Measurements from ENCODE around the gene GPR82. TPM values are rescaled to one million over a fixed set of nuclear protein-coding genes. Genes with fewer than 3 reads are reported as not detected.

The GPR82 gene
- total RNA-seq, 2 donors from 2014 or later, result not detected

DNA sequence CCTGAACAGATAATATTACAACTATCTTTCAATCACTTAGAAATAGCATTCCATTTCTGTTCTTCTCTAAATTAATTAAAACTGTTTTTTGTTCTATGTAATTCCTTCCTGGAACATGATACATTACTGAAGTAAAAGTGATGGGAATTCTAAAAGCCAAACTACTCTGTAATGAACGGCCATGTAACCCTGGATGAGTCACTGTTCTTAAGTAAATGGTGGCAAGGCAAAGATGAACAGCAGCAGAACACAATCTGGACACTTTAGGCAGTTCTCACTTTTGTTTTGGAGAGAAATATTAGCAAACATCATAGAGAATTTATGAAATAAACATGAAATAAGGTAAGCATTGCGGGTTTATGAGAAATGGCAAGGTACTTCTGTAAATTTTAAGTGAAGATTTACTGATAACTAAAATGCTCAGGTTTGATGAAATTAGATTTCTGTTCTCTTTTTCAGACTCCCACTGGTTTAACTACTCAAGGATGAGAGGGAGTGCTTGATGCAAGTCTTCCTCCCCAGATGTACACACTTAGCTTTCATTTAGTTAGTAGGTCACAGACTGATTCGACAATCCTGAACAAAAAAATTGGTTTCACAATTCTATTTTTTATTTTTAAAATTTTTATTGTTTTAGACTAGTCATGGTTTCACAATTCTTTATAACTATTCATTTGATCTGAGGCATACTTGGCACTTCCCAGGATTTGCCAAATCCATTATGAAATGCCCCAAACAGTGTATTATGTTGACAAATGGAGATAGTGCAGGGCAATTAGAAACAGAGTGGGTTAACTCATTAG is 964 bp upstream of the GPR82 start:
- Mint-ChIP-seq H3K4me1 (peaks cover 5% of the 10 kb centered on the region), H3K36me3 (ENCODE audit: low read depth) (peaks cover 16% of the 10 kb centered on the region), H3K9me3 (peaks cover 42% of the 10 kb centered on the region), H3K27ac (no peak overlapping the region), H3K27me3 (ENCODE audit: insufficient read depth) (no peaks in the 10 kb centered on the region), H3K4me3 (no peak overlapping the region)
- Histone ChIP-seq H3K27me3 (ENCODE audit: control insufficient read depth, insufficient read depth, low read length, poor library complexity, severe bottlenecking) (no peaks in the 10 kb centered on the region), H3K36me3 (ENCODE audit: control insufficient read depth, insufficient read depth, low read length) (peaks cover 6% of the 10 kb centered on the region), H3K4me1 (ENCODE audit: control insufficient read depth, insufficient read depth, low read length) (no peaks in the 10 kb centered on the region), H3K4me3 (ENCODE audit: low read length) (no peak overlapping the region), H3K9ac (ENCODE audit: extremely low read depth, low read length, poor library complexity, severe bottlenecking) (no peak overlapping the region), H3K9me3 (ENCODE audit: control insufficient read depth, low read length) (peaks cover 28% of the 10 kb centered on the region), H3K27ac (ENCODE audit: low read depth, low read length) (no peak overlapping the region)
- DNase-seq, result no peak
- TF ChIP-seq CTCF (conservative IDR thresholded peaks at IDR 0.05), result no peak
- WGBS, 2 experiments (ENCODE audit: insufficient coverage in 1 of 2, insufficient read length in 1 of 2), result 100% methylated on average over 2 of the region's 3 CpGs; no CpG with 5 or more reads in 1 of the 2 experiments

GRCh38 chrX:41728125-41728524 is 4.1 kb downstream of the GPR82 start:
- Mint-ChIP-seq H3K27ac (no peak overlapping the region), H3K36me3 (ENCODE audit: low read depth) (no peaks in the 10 kb centered on the region), H3K9me3 (peaks cover 17% of the 10 kb centered on the region), H3K4me3 (no peak overlapping the region), H3K27me3 (ENCODE audit: insufficient read depth) (no peaks in the 10 kb centered on the region), H3K4me1 (no peaks in the 10 kb centered on the region)
- no peak for DNase-seq
- Histone ChIP-seq H3K27ac (ENCODE audit: low read depth, low read length) (no peak overlapping the region), H3K27me3 (ENCODE audit: control insufficient read depth, insufficient read depth, low read length, poor library complexity, severe bottlenecking) (no peaks in the 10 kb centered on the region), H3K4me1 (ENCODE audit: control insufficient read depth, insufficient read depth, low read length) (no peaks in the 10 kb centered on the region), H3K9me3 (ENCODE audit: control insufficient read depth, low read length) (no peaks in the 10 kb centered on the region), H3K36me3 (ENCODE audit: control insufficient read depth, insufficient read depth, low read length) (no peaks in the 10 kb centered on the region), H3K4me3 (ENCODE audit: low read length) (no peak overlapping the region), H3K9ac (ENCODE audit: extremely low read depth, low read length, poor library complexity, severe bottlenecking) (no peak overlapping the region)
- TF ChIP-seq CTCF (conservative IDR thresholded peaks at IDR 0.05), result no peak
- 100% methylated on average over 2 of the region's 3 CpGs; no CpG with 5 or more reads in 1 of the 2 experiments for WGBS, 2 experiments (ENCODE audit: insufficient coverage in 1 of 2, insufficient read length in 1 of 2)

DNA sequence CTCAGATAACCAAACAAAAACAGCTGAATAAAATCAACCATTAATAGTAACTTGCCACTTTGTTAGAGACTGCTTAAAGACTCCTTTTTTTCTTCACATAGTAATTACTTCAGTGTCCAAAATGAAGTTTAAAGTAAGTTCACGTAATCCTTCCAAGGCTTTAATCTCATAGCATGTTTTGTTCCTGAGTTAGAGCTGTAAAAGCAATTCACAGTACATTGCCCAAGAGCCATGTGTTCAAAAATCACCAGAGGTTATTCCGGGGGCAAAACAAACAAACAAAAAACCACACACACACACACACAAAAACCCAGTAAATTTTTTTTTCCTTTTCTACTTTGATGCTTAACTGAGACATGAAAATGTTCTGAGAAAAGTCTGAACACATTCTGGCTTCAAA is 6.1 kb downstream of the GPR82 start:
- TF ChIP-seq CTCF (conservative IDR thresholded peaks at IDR 0.05), result no peak
- Mint-ChIP-seq H3K27ac (no peak overlapping the region), H3K27me3 (ENCODE audit: insufficient read depth) (no peaks in the 10 kb centered on the region), H3K4me3 (no peak overlapping the region), H3K36me3 (ENCODE audit: low read depth) (no peaks in the 10 kb centered on the region), H3K9me3 (peaks cover 22% of the 10 kb centered on the region), H3K4me1 (no peaks in the 10 kb centered on the region)
- Histone ChIP-seq H3K4me3 (ENCODE audit: low read length) (no peak overlapping the region), H3K9ac (ENCODE audit: extremely low read depth, low read length, poor library complexity, severe bottlenecking) (no peak overlapping the region), H3K27me3 (ENCODE audit: control insufficient read depth, insufficient read depth, low read length, poor library complexity, severe bottlenecking) (no peaks in the 10 kb centered on the region), H3K9me3 (ENCODE audit: control insufficient read depth, low read length) (no peaks in the 10 kb centered on the region), H3K36me3 (ENCODE audit: control insufficient read depth, insufficient read depth, low read length) (no peaks in the 10 kb centered on the region), H3K4me1 (ENCODE audit: control insufficient read depth, insufficient read depth, low read length) (no peaks in the 10 kb centered on the region), H3K27ac (ENCODE audit: low read depth, low read length) (no peak overlapping the region)
- DNase-seq, result no peak
- WGBS, 2 experiments (ENCODE audit: insufficient coverage in 1 of 2, insufficient read length in 1 of 2), result 92% methylated on average over 2 of the region's 2 CpGs; no CpG with 5 or more reads in 1 of the 2 experiments

Data from endodermal cell (in vitro differentiated cells).